Activated CD4-positive, alpha-beta T cell treated with anti-CD3 and anti-CD28 coated beads, Interleukin-2, Interleukin-4, amounts not matched to agents 100 ng/mL and 50 ng/mL, durations not matched to agents 16 hours and 8 hours (primary cell): ENCODE results near the gene FAM161B.
A peak's percentile ranks its signal among the peaks of the same experiment; 100 is the strongest.
"Not testable (repeated sequence)": the region's sequence is repeated elsewhere in the genome, so short reads cannot be mapped to it uniquely, and the experiment has no call there.

Source experiments
- DNase-seq: peaks from one replicate; pipeline ENCODE4 v3.0.0-alpha.2; 2020; ENCODE audit warnings: low spot score

The FAM161B gene

DNA sequence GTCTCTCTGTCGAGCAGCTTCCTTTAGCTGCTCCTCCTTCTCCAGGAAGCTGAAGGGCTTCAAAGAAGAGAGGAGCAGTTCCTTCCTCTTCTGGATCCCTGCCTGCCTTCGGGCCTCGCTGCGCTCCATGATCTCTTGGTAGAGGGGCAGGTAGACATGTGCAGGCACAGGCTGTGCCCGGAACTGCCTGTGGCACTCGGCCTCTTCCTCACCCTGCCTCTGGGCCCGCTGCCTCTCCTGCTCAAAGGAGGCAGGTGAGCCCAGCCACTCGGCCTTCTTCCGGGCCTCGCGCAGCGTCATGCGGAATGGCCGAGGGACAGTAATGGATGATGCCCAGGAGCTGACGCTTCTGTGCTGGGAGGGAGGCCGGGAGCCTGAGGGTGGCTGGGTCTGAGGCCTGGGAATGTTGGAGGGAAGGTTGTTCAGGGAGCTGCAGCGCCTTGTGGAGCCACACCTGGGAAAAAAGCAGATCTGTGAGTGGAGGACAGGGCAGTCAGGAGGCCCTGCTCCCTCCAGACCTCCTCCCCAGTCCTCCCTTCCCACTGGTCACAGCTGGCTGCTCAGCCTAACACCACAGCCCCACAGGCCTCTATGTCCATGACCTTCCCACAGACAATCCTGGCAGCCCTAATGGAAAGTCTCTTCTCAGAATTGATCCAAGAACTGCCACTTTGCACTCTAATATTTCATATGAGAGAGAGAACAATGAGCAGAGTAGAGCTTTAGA lies 5.3 kb downstream of the FAM161B start:
- no peak for DNase-seq

DNA sequence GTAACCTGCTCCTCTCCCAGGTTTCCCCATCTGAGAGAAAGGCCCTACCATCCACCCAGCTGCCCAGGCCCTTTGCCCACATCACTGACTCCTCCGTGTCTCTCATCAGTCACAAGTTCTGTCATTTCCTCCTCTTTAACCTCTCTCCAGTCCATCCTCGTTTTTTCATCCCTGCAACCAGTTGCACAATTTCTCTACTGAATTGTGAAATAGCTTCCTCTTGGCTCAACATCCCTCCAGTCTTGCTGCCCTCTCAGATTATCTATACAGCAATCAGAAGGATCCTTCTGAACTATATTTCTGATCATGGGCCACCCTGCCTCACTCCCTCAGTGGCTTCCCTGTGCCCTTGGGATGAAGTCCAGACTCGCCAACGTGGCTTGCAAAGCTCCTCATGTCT lies 6.8 kb downstream of the FAM161B start:
- peak; percentile 7 for DNase-seq

DNA sequence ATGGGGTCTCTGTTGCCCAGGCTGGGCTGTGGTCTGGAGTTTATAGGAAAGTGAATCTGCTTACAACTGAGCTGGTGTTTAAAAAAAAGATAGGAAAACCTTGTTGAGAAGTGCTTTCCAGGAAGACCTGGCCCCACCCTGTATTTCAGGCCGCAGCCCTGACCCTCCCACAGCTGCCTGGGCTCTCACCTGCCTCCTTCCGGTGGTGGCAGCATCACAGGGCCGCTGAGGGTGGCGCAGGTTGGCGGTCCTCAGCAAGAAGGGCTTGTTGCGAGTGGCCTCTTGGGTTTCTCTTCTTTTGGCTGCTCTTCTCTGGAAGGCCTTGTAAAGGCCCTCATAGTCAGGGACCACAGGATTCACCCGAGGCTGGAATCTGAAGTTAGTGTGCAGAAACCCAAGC lies 7.7 kb downstream of the FAM161B start:
- DNase-seq = no peak

DNA sequence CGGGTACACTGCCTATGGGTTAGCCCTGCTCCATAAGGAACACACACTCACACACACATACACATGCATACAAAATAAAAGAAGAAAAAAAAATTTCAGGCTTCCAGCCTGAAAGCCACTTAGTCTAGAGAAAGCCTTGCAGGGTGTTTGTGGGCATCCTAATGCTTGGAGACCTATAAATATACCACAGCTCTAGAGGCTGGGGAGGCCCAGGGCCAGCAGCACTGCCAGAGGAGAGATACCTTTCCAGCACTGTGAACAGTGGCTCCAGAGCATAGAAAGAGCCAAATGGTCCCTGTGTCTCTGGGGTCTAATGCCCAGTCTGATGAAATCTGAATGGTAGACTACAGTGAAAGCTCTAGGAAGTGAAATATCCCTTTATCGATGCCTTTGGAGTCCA lies 12.9 kb downstream of the FAM161B start:
- no peak for DNase-seq

DNA sequence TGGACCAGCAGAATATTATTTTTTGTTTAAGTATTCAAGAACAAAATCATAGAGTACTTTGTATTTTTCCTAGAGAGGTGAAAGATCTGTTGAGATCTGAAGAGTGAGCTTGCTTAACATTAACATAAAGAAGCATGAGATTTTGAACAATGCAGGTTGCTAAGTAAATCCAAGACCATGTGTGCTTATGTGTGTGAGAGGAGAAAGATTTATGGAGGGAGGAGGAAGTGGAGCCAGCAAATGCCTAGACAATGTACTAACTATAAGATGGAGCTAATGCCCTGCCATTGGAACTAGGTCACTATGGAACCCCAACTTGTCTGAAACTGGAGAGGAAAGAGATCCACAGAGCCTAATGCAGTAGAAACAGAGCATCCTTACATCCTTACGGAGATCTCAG lies 13.3 kb downstream of the FAM161B start:
- no peak for DNase-seq

DNA sequence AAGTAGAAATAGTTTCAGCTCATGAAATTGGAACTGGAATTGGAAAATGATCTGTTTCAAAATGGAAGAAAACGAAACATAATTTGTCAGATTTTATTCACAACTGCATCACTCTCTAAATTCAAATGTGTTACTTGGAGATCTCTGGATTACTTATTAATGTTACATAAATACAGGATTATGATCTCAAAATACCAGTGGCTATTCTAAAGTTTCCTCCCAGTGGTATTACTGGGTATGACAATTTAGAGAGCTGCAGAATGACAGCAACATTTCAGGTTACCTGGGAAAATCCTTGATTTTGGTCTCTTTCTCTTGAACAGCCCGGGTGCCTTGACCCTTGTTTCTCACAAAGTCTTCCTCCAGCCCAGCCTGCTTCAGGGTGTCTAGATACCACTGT lies 14.2 kb downstream of the FAM161B start:
- DNase-seq = no peak

DNA sequence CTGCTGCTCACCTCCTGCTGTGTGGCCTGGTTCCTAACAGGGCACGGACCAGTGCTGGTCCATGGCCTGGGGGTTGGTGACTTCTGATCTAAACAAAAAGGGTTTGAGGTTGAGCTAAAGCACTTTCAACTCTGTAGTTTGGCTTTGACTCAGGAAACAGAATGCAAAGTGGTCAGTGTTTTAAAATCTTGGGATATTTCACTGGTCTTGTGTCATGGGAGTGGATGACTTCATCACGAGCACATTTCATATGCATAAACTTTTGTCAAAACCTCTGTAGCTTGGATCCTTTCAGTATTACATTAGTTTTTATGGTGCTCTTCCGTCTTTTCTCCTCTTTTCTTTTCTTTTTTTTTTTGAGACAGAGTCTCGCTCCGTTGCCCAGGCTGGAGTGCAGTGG lies 25.6 kb downstream of the FAM161B start:
- no peak for DNase-seq

DNA sequence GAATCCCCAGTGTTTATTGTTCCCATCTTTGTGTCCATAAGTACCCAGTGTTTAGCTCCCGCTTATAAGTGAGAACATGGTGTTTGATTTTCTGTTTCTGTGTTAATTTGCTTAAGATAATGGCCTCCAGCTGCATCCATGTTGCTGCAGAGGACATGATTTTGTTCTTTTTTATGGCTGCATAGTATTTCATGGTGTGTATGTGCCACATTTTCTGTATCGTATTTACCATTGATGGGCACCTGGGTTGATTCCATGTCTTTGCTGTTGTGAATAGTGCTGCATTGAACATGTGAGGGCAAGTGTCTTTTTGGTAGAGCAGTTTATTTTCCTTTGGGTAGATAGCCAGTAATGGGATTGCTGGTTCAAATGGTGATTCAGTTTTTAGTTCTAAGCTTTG lies 30.4 kb downstream of the FAM161B start:
- DNase-seq = not testable (repeated sequence)

DNA sequence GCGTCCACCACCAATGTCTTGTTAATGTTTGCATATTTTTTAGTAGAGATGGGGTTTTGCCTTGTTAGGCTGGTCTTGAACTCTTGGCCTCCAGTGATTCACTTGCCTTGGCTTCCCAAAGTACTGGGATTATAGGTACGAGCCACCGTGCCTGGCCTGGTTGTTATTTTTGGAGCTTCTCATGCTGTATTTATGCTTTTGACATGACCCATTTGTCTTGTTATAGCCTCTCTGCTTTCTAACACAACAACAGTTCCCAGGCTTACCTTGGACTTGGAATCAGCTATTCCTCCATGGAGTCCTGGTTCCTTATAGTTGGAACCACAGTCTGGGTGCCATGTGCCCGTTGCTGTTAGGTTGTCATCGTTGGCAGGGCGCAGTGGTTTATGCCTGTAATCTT lies 33.6 kb downstream of the FAM161B start:
- no peak for DNase-seq

DNA sequence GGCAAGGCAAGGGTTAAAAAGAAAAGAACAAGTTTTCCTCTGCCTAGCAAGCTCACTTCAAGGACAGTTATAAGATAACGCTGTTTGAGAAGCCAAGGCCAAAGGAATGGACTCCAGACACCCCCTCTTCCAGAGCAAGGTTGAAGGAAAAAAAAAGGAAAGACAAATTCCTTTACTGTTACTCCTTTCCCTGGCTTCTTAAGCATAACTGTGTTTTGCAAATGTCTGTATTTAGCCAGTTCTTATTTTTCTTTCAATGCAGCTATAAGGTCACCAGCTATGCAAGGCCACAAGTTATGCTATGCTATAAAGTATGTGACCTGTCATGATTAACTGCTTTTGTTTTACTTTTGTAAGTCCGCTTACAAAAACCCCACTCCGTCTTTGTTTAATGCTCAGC lies 36.6 kb downstream of the FAM161B start:
- no peak for DNase-seq

DNA sequence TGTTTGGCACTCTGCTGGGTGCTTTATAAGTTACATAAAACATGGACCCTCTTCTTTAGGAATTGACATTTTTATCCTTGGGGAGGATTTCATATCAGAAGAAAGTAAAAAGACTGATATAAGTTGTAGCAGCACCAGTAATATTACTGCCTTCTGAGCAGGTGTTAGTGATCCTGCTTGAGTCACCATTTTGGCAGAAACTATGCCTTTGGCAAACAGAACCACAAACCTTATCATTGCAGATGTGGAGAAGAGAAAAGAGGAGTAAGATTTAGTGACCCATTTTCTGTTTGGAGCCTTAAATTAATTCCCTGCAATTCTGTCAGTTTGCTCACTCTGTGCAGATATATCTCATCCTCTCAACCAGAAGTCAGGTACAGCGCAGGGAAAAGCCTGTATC lies 40.2 kb downstream of the FAM161B start:
- DNase-seq = no peak

DNA sequence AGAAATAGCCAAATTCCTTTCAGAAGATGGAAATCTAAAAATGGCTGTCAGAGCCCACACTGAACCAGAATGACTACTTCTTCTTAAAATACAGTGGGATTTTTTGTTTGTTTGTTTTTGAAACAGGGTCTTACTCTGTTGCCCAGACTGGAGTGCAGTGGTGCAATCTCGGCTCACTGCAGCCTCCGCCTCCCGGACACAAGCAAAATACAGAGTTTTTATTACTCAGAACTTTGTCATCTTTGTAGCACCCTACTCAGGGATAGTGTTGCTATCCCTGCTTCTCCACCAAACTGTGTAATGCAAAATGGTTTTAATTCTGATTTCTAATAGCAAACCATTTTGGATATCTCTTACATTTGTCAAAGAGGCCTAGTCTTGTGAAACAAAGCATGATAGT lies 46.9 kb downstream of the FAM161B start:
- DNase-seq = no peak

DNA sequence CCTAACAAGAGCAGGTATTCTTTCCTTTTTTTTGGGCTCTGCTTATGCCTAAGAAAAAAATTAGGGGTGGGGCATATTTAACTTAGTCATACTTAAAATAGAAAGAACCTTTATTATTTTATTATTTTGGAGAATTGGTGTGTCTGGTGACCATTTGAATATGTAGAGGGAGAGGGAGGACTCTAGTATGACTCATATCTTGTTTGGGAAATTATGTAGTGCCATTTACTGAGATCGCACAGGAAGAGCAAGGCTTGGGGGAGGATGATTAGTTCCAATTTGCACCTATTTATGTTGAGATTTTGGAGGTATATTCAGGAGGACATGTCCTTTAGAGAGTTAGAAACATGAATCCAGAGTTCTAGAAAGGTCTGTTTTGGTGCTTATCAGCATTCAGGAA lies 53.4 kb downstream of the FAM161B start:
- no peak for DNase-seq

DNA sequence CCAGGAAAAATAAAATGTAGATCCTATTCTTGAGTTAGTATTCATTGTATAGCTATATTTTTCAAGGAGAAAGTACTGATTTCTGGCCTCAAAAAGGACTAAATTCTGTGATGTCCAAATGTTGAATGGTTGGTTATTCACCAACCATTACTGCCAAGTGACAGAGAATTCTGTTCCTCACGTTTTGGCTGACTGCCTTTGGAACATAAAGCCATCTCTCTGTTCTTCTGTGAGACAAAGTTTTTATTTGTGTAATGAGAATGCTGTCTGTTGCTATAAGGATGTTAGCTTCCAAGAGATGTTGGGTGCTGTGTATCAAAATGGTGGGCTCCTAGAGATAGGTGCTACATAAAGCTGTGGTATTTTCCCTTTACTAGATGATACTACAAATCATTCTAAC lies 54.0 kb downstream of the FAM161B start:
- no peak for DNase-seq

DNA sequence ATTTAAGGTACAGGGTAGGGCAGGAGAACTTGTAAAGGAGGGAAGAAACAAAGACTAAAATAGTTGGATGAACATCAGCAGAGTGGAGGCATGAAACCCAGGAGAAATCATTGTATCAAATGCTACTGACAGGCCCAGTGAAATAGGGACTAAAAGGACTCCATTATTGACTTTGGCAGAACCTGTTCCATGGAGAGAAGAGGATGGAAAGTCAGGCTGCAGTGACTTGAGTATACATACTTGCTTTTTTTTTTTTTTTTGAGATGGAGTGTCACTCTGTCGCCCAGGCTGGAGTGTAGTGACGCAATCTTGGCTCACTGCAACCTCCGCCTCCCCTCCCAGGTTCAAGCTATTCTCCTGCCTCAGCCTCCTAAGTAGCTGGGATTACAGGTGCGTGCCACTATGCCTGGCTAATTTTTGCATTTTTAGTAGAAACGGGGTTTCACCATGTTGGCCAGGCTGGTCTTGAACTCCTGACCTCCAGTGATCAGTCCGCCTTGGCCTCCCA lies 55.7 kb downstream of the FAM161B start:
- not testable (repeated sequence) for DNase-seq

DNA sequence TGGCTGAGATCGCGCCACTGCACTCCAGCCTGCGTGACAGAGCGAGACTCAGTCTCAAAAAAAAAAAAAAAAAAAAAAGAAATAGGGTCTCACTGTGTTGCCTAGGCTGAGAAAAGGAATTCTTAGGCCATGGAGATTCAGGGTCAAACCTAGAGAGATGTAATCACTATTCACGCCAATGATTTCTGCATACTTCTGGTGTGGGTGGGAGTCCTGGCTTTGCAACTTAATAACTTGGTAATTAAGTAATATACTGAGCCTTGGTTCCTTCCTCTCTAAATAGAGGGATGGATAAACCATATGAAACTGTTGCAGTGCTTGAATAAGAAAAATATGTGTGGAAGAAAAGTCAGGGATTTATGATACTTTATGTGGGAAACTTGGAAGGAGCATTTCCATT lies 60.5 kb downstream of the FAM161B start:
- DNase-seq = no peak

DNA sequence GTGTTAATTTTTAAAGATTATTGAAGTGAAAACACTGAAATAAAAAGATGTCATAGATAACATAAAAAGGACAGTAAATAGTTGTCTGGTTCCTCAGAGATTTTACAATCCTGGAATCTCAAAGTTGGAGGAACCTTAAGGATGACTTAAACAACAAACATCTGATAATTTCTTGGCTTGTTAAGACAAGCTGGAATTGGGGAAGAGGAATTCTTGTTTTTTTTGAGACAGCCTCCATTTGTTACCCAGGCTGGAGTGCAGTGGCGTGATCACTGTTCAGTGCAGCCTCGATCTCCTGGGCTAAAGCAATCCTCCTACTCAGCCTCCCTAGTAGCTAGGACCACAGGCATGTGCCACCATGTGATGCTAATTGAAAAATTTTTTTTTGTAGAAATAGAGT lies 60.9 kb downstream of the FAM161B start:
- DNase-seq = no peak

DNA sequence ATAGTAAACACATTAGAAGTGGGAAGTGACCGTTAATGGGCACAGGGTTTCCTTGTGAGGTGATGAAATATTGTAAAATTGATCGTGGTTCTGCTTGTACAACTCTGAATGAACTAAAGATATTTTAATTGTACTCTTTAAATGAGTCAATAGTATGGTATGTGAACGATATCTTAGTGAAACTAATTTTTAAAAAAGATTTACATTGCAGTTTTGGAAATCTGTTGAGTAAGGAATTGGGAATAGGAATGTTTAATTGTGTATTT lies 61.5 kb downstream of the FAM161B start:
- DNase-seq = no peak

DNA sequence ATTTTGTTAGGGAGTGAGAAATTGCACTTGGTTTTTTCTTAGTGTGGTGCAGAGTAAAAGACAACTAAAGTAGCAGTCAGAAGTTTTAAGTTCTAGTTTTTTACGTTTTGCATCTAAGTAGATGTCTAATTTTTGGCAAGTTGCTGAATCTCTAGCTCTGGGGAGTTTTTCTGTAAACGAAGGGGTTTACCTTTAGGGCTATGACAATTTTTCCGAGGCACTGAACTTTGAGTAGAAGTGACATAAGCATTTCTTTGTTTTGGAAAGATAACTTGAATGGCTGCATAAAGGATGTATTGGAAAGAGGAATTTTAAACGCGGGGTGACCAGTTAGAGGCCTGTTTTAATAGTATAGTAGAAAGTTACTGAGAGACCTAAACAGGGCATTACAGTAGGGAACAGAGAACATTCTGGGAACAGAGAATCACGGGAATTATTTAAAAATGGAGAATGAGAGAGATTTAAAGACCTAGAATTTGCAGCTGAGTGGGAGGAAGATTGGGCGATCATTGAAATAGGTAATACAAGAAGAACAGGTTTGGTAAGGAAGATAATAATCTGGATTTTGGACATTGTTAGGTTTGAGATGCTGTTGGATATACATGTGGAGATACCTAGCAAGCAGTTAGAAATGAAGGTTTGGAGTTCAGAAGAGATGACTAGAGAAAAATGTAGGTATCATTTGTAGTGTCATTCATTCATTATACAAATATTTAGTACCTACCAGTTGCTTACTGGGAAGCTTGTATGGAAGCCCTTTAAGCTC lies 62.0 kb downstream of the FAM161B start:
- no peak for DNase-seq

DNA sequence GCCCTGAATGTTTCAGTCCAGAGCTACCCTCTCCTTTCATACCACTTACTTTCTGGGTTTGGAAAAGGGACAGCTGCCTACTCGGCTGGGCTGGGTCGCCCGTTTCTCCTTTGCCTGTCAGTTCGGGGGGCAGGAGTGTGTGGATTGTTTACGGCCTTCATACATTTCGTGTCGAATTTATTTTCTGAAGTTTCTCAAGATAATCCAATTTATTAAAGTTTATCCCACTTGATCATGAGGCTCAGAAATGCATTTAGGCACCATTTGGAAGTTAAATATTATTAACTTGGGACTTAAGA lies 62.6 kb downstream of the FAM161B start:
- DNase-seq = no peak

DNA sequence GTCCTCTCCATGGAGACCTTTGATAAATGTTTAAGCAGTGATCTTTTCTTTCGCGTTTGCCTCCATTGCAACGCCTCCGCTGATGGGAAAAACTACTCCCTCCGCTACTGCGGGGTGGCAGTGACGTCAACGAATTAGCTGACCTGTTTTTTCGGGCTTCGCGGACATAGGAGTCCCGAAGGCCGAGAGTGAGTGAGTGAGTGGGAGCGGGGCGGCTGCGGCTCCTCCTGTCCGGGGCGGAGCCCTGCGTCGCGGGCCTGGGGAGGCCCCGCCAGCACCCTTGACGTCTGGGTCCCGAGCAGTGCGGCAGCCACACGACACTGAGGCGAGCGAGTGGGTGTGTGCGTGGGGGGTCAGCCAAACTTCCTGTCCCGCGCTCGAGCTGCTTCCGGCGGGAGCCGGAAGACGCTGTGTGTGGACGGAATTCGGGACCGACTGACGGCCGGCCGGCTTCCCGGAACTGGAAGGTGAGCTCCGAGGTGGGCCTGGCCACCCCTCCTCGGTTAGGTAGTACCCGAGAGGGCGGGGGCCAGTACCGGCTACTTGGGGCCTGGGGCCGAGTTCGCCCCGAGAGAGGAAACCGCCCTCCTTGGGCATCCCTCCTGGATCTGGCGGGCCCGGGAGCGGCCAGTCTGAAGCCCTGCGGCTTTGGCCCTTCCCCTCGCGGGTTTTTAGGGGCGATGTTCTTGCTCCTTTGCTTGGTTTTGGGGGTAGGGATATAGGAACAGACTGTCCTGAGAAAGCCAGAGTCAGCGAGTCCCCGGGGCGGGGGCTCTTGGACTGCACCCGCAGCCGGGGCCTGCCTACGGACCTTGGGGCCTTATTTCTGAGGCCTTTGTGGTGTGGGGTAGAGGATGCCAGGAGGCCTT lies 63.2 kb downstream of the FAM161B start, which contains the start of gene ZNF410:
Gene ZNF410 (plus strand): TSS at position 411 of the 869 bp plus-strand sequence. CDS start 5,317 bp downstream, outside the sequence.
- DNase-seq = peak; percentile 93

DNA sequence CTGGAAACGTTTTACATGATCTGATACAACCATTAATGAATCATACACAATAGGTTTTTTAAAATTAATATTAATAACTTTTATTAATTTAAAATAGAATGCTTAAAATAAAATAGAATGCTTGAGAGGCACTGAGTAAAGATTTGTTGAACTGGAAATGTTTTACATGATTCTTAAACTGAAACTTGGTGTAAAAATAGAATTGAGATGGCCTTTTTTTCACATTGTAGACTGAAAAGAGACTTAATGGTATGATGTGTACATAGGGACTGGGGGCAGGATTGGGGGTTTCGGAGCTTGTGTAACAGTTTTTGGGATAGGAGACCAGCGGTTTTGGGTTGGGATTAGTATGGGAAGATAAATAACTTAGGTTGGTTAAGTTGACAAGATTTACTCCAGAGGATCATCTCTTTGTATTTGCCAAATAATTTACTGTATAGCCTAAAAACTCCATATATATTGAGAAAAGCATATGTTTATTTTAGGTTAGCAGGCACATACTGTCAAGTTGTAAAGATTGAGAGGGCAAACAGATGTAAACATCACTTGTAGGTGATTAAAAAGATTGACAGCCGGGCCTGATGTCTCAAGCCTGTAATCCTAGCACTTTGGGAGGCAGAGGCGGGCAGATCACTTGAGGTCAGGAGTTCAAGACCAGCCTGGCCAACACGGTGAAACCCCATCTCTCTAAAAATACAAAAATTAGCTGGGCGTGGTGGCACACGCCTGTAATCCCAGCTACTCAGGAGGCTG lies 65.3 kb downstream of the FAM161B start:
- DNase-seq = no peak
